Loucy (cell line): ENCODE data around the gene PPP1R14B.

Experiments
- H2AFZ ChIP-seq: fragments of 200-600 bp; sonication (generic); 2 replicates; pipeline ENCODE4 v1.6.0; 2016; ENCODE audit warnings: antibody characterized with exemption, mild to moderate bottlenecking, low read length, moderate library complexity
- H3F3A ChIP-seq: fragments of 200-600 bp; 2 replicates; pipeline ENCODE4 v1.6.0; 2016; ENCODE audit warnings: antibody characterized with exemption, low read depth, mild to moderate bottlenecking
- H3K27me3 ChIP-seq: fragments of 200-600 bp; sonication (generic); 2 replicates; pipeline ENCODE4 v1.6.1; 2014; ENCODE audit warnings: low read length, mild to moderate bottlenecking; ENCODE audit not compliant: insufficient read depth, poor library complexity, severe bottlenecking
- H3K36me3 ChIP-seq: fragments of 200-600 bp; sonication (generic); 2 replicates; pipeline ENCODE4 v1.6.1; 2016; ENCODE audit warnings: low read length; ENCODE audit not compliant: insufficient read depth
- H3K4me1 ChIP-seq: fragments of 200-600 bp; sonication (generic); 2 replicates; pipeline ENCODE4 v1.5.1; 2014; ENCODE audit warnings: low read length, mild to moderate bottlenecking; ENCODE audit not compliant: insufficient read depth, poor library complexity, severe bottlenecking
- H3K4me2 ChIP-seq: fragments of 200-600 bp; sonication (generic); 2 replicates; pipeline ENCODE4 v1.6.0; 2014; ENCODE audit warnings: antibody characterized with exemption, low read length, low read depth, mild to moderate bottlenecking; ENCODE audit not compliant: poor library complexity, severe bottlenecking
- H3K4me3 ChIP-seq: fragments of 200-600 bp; sonication (generic); 2 replicates; pipeline ENCODE4 v1.5.1; 2014; ENCODE audit warnings: low read length, mild to moderate bottlenecking, mixed read lengths; ENCODE audit not compliant: poor library complexity, severe bottlenecking
- H3K79me2 ChIP-seq: fragments of 200-600 bp; sonication (generic); 2 replicates; pipeline ENCODE4 v1.6.1; 2014; ENCODE audit warnings: low read length; ENCODE audit not compliant: insufficient read depth
- H3K9ac ChIP-seq: fragments of 200-600 bp; sonication (generic); 2 replicates; pipeline ENCODE4 v1.6.0; 2014; ENCODE audit warnings: mild to moderate bottlenecking, low read depth, low read length, moderate library complexity; ENCODE audit not compliant: poor library complexity, severe bottlenecking
- H3K9me2 ChIP-seq: fragments of 200-600 bp; sonication (generic); replicated peaks from 2 replicates; pipeline ENCODE4 v1.6.1; 2016; ENCODE audit warnings: low read depth, low read length, mixed read lengths
- H3K9me3 ChIP-seq: fragments of 200-600 bp; sonication (generic); 2 replicates; pipeline ENCODE4 v1.6.1; 2014; ENCODE audit warnings: mild to moderate bottlenecking, antibody characterized with exemption, low read length, low read depth; ENCODE audit not compliant: insufficient read depth
- H4K20me1 ChIP-seq: fragments of 200-600 bp; sonication (generic); 2 replicates; pipeline ENCODE4 v1.6.0; 2014; ENCODE audit warnings: antibody characterized with exemption, low read length, mild to moderate bottlenecking; ENCODE audit not compliant: insufficient read depth, poor library complexity, severe bottlenecking
- CTCF ChIP-seq: fragments of 200-600 bp; sonication (generic); conservative IDR thresholded peaks from 2 replicates; pipeline ENCODE4 v1.5.1; 2014; ENCODE audit warnings: mild to moderate bottlenecking, antibody characterized with exemption, low read length
- EZH2phosphoT487 ChIP-seq: fragments of 200-600 bp; IDR thresholded peaks from 2 replicates; pipeline ENCODE4 v1.6.1; 2018; ENCODE audit warnings: antibody characterized with exemption, mild to moderate bottlenecking, moderate library complexity, borderline replicate concordance

Gene PPP1R14B

DNA sequence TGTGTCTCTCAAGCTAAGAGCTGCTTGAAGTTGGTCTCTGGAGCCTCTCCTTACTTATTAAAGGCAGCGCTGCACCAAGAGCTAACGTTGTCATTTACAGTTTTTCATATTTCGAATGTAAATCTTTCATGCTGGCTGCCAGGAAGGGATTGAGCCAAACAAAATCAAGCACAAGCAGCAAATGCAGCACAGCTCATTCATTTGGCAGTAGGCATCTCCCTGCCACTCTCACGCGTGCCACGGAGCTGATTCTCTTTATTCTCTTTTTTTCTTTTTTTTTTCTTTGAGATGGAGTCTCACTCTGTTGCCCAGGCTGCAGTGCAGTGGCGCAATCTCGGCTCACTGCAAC lies 13.8 kb downstream of the PPP1R14B start:
- no peak overlapping the region for H3K4me2 ChIP-seq
- H3K4me3 ChIP-seq: no peak overlapping the region
- peaks cover 28% of the 10 kb centered on the region; the same call in 1 of the 2 replicates for H3K79me2 ChIP-seq
- no peaks in the 10 kb centered on the region for H3K9me2 ChIP-seq
- no peaks in the 10 kb centered on the region for H3K27me3 ChIP-seq
- peaks cover 6% of the 10 kb centered on the region; the same call in 1 of the 2 replicates for H3F3A ChIP-seq
- H2AFZ ChIP-seq: no peak overlapping the region
- TF ChIP-seq CTCF (no peak), EZH2phosphoT487 (no peak)
- H3K9ac ChIP-seq: no peak overlapping the region
- H3K4me1 ChIP-seq: peaks cover 16% of the 10 kb centered on the region
- H4K20me1 ChIP-seq: peaks cover 21% of the 10 kb centered on the region
- H3K36me3 ChIP-seq: no peaks in the 10 kb centered on the region
- no peaks in the 10 kb centered on the region for H3K9me3 ChIP-seq

DNA sequence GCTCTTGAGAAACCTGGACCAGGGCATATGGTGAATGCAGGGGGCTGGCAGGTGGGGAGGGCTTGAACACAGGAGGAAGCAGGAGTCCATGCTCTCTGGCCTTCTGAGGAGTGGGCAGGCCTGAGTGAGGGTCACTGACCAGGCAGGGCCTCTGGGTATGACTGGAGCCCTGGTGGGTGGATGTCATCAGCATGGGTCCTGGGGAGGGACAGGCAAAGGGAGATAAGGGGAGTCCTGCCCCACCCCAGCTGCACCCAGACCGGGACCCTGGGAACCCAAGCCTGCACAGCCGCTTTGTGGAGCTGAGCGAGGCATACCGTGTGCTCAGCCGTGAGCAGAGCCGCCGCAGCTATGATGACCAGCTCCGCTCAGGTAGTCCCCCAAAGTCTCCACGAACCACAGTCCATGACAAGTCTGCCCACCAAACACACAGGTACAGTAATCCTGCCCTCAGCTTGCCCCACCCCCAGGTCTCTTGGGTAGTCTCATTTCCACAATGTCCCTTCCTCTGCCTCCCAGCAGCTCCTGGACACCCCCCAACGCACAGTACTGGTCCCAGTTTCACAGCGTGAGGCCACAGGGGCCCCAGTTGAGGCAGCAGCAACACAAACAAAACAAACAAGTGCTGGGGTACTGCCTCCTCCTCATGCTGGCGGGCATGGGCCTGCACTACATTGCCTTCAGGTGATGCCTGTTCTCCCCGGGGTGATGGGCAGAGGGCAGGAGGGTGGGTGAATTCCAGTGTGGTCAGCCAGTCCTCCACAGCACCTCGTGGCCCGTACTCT lies 14.4 kb downstream of the PPP1R14B start:
- Histone ChIP-seq H3K9me2 (no peaks in the 10 kb centered on the region), H4K20me1 (peaks cover 24% of the 10 kb centered on the region), H3K4me1 (peaks cover 18% of the 10 kb centered on the region), H3K27me3 (no peaks in the 10 kb centered on the region), H2AFZ (no peak overlapping the region), H3K4me2 (peak overlapping the region; percentile 81), H3F3A (peaks cover 6% of the 10 kb centered on the region; the same call in 1 of the 2 replicates), H3K9me3 (no peaks in the 10 kb centered on the region), H3K4me3 (no peak overlapping the region), H3K9ac (peak overlapping the region; percentile 18), H3K79me2 (peaks cover 32% of the 10 kb centered on the region), H3K36me3 (no peaks in the 10 kb centered on the region)
- TF ChIP-seq EZH2phosphoT487 (no peak), CTCF (no peak)

GRCh38 chr11:64231546-64231945 lies 15.2 kb downstream of the PPP1R14B start:
- H3F3A ChIP-seq: peaks cover 6% of the 10 kb centered on the region; the same call in 1 of the 2 replicates
- H3K4me3 ChIP-seq: peak overlapping the region; percentile 86
- H3K9me3 ChIP-seq: no peaks in the 10 kb centered on the region
- H3K4me2 ChIP-seq: peak overlapping the region; percentile 81
- H3K27me3 ChIP-seq: no peaks in the 10 kb centered on the region
- H4K20me1 ChIP-seq: peaks cover 30% of the 10 kb centered on the region
- H3K4me1 ChIP-seq: peaks cover 22% of the 10 kb centered on the region
- H3K9ac ChIP-seq: peak overlapping the region; percentile 80
- H3K9me2 ChIP-seq: no peaks in the 10 kb centered on the region
- H3K79me2 ChIP-seq: peaks cover 40% of the 10 kb centered on the region
- H3K36me3 ChIP-seq: no peaks in the 10 kb centered on the region
- H2AFZ ChIP-seq: no peak overlapping the region
- TF ChIP-seq EZH2phosphoT487 (no peak), CTCF (no peak)
